GM10248 (cell line): Measurements from ENCODE around the gene MYH9.
"Not testable (repeated sequence)": the region's sequence is repeated elsewhere in the genome, so short reads cannot be mapped to it uniquely, and the experiment has no call there.

Experiments used
- CTCF ChIA-PET: fragments of 300-600 bp; sonication (Branson Sonifier 250); formaldehyde crosslinking; extraction: SDS; loops from one replicate; lab custom pipeline; 2021; ENCODE audit warnings: antibody characterized with exemption; lab: Yijun Ruan, JAX
- POLR2A ChIA-PET: fragments of 350-650 bp; sonication (Branson Sonifier 250); formaldehyde crosslinking; extraction: SDS; loops from one replicate; lab custom pipeline; 2020; ENCODE audit warnings: antibody characterized with exemption; lab: Yijun Ruan, JAX
- DNase-seq: peaks from one replicate; pipeline ENCODE4 v3.0.0; 2012; ENCODE audit errors: extremely low spot score
- CTCF ChIP-seq: IDR thresholded peaks from 2 replicates; pipeline ENCODE4 v1.5.1; 2012; ENCODE audit warnings: mild to moderate bottlenecking, low read depth; ENCODE audit errors: extremely low read depth, missing control alignments, control extremely low read depth

MYH9 gene

DNA sequence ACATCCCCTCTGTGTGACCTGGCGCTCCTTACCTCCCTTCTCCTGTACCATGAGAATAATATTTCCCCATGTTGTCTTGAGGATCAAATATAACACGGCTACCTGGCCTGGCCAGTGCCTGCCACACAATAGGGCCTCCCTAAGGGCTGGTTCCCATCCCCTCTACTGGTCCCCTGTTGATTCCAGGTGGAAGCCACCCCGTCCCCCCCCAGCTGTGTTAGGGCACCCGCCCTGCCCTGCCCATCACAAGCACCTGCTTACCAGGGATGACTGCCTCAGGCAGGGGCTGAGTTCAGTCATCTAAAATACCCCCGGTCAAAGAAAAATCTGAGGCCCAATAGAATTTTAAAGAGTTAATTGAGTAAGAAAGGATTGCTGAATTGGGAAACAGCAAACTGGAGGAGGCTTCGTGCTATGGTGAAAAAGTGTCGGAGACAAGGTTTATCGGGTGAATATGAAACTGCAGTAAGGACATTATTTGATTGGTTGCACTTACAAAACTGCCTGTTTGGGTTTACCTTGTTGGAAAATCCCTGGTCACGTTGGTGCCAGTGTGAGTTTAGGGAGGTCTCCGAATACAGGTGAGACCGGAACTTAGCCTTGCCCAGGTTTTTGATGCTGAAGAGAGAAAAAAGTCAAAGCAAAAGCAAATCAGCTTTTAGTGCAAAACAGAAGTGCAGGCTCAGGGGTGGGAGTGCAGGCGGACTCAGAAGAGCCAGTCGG is 129.7 kb downstream of the MYH9 start:
- ChIA-PET CTCF (interaction anchor here (1.0 to 2.1 kb wide), 3 partner anchors 12 to 63 kb away, joined by 3 to 8 read pairs (median 3); no protein-coding TSS in a partner anchor), POLR2A (interaction anchor here (1.2 kb wide), 1 partner anchor 19 kb away, joined by 3 read pairs; the partner anchor contains the start of gene APOL2)
- no peak for TF ChIP-seq CTCF
- DNase-seq: no peak

DNA sequence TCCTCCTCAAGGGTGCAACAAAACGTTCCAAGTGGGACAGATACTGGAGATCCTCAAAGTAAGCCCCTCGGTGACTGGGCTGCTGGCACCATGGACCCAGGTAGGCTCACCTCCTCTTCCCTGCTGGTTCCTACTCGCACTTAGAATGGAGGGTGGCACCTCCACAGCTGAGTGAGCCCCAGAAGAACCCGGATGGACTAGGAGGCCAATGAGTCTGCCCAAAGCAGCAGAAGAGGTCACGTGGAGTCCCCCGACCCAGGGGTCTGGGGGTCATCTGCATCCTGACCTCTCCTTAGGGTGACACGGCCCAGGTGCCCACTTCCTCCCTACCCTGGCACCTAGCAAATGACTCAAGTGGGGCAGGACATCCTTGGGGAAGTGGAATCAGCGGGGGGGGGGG is 130.5 kb downstream of the MYH9 start:
- no peak for TF ChIP-seq CTCF
- POLR2A ChIA-PET: interaction anchor here (1.2 kb wide), 1 partner anchor 18 kb away, joined by 3 read pairs; the partner anchor contains the start of gene APOL2
- DNase-seq: no peak
- CTCF ChIA-PET: no interaction called here

- POLR2A ChIA-PET: no interaction called here
- TF ChIP-seq CTCF: no peak
- CTCF ChIA-PET: no interaction called here
- no peak for DNase-seq
Observed at GRCh38 chr22:36256478-36256877, 131.3 kb downstream of the MYH9 start.

GRCh38 chr22:36255572-36255971 is 132.2 kb downstream of the MYH9 start:
- POLR2A ChIA-PET, DNase-seq, CTCF ChIA-PET: not testable (repeated sequence)

GRCh38 chr22:36253523-36254490 is 134.0 kb downstream of the MYH9 start:
- POLR2A ChIA-PET: interaction anchor here (0.5 to 1.4 kb wide), 3 partner anchors 11 to 60 kb away, joined by 3 to 6 read pairs (median 5); partner anchors contain the start of gene APOL2

More at GRCh38 chr22:36253523-36254490, 134.0 kb downstream of the MYH9 start:
- no peak for TF ChIP-seq CTCF
- DNase-seq: no peak
- CTCF ChIA-PET: interaction anchor here (0.9 to 5.7 kb wide), 5 partner anchors 11 to 33 kb away, joined by 3 to 46 read pairs (median 9); partner anchors contain the start of gene APOL2
